ENCODE data around the gene TRIM29. TPM values are rescaled to one million over a fixed set of nuclear protein-coding genes. Genes with fewer than 3 reads are reported as not detected.

Gene TRIM29
- total RNA-seq, 1 experiment from 2014 or later = 293 TPM

DNA sequence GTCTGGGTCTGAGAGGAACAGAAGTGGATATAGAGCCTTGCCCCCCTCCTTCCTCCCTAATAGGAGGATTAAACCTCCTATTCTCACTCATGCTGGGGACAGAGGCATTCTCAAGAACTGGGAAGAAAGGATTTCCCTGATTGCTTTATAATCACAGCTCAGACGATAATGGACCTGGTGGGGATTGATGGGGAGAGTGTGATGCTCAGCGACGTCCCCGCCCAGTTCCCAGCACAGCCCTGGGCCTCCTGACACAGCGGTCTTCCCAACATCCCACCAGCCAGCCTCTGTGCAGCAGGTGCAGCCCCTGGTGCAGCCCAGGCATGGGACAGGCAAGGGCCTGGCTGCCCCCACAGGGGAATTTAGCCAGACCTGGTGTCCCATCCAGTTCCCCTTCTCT is 28.4 kb downstream of the TRIM29 start:
- H3K27ac ChIP-seq = no peak overlapping the region
- H3K4me3 ChIP-seq = no peak overlapping the region
- POLR2A ChIA-PET (ENCODE audit: unreplicated experiment) = interaction anchor here (0.6 kb wide), 2 partner anchors 484 to 725 kb away, joined by 5 to 6 read pairs; no protein-coding TSS in a partner anchor
- no peak overlapping the region for H3K4me2 ChIP-seq
- H3F3A ChIP-seq (ENCODE audit: insufficient read depth, low read depth) = no peaks in the 10 kb centered on the region
- no peak overlapping the region for H2AFZ ChIP-seq
- CTCF ChIA-PET = no interaction called here
- H3K79me2 ChIP-seq (ENCODE audit: low read depth) = no peaks in the 10 kb centered on the region
- DNase-seq = no peak
- no peaks in the 10 kb centered on the region for H4K20me1 ChIP-seq (ENCODE audit: insufficient read depth)
- intact Hi-C loops (cut with micrococcal nuclease; ENCODE audit: unreplicated experiment) = loop anchor here (5.0 kb wide), 1 partner anchor 118 kb away; no protein-coding TSS in a partner anchor
- no peaks in the 10 kb centered on the region for H3K9me3 ChIP-seq (ENCODE audit: insufficient read depth, low read depth)
- BruUV-seq (replicated peaks) = no TSS peak
- H3K9me2 ChIP-seq (ENCODE audit: insufficient read depth) = no peaks in the 10 kb centered on the region
- H3K27me3 ChIP-seq (ENCODE audit: insufficient read depth, low read depth) = peaks cover 16% of the 10 kb centered on the region
- TF ChIP-seq EZH2 (IDR thresholded peaks at IDR 0.05; ENCODE audit: low read depth) = no peak
- TF ChIP-seq CTCF (conservative IDR thresholded peaks at IDR 0.05) = no peak
- H3K36me3 ChIP-seq (ENCODE audit: low read depth) = no peaks in the 10 kb centered on the region; the same call in 1 of the 2 replicates
- no peaks in the 10 kb centered on the region for H3K4me1 ChIP-seq (replicated peaks; ENCODE audit: insufficient read depth)

DNA sequence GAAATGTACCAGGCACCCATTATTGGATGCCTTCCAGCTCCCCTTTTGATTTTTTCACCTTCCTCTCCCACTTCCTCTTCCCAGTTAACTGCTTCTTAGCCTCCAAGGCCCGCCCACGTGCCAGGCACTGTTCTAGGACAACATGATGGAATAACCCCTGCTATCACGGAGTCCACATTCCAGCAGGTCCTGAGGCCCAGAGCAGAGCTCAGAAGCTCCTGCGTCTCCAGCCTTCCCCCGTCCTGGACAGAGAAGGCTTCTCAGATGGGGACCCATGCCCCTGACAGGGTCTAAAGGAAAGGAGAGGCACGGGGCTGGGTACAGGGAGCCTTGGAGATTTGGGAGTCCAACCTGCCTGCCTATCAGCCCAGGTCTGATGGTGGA is 29.1 kb downstream of the TRIM29 start:
- Histone ChIP-seq H4K20me1 (ENCODE audit: insufficient read depth) (no peaks in the 10 kb centered on the region), H3K4me2 (no peak overlapping the region), H3K4me3 (no peak overlapping the region), H3K79me2 (ENCODE audit: low read depth) (no peaks in the 10 kb centered on the region), H3F3A (ENCODE audit: insufficient read depth, low read depth) (no peaks in the 10 kb centered on the region), H3K9me2 (ENCODE audit: insufficient read depth) (no peaks in the 10 kb centered on the region), H3K9me3 (ENCODE audit: insufficient read depth, low read depth) (no peaks in the 10 kb centered on the region), H3K36me3 (ENCODE audit: low read depth) (no peaks in the 10 kb centered on the region; the same call in 1 of the 2 replicates), H2AFZ (no peak overlapping the region), H3K27me3 (ENCODE audit: insufficient read depth, low read depth) (peaks cover 24% of the 10 kb centered on the region), H3K4me1 (replicated peaks; ENCODE audit: insufficient read depth) (no peaks in the 10 kb centered on the region), H3K27ac (no peak overlapping the region)
- TF ChIP-seq EZH2 (IDR thresholded peaks at IDR 0.05; ENCODE audit: low read depth) (no peak), CTCF (conservative IDR thresholded peaks at IDR 0.05) (no peak)
- ChIA-PET POLR2A (ENCODE audit: unreplicated experiment) (interaction anchor here (0.6 kb wide), 3 partner anchors 38 to 724 kb away, joined by 5 to 6 read pairs (median 5); no protein-coding TSS in a partner anchor), CTCF (interaction anchor here (0.5 to 1.2 kb wide), 6 partner anchors 13 to 770 kb away, joined by 3 to 7 read pairs (median 4); no protein-coding TSS in a partner anchor)
- no TSS peak for BruUV-seq (replicated peaks)
- DNase-seq = no peak
- intact Hi-C loops (cut with micrococcal nuclease; ENCODE audit: unreplicated experiment) = loop anchor here (1.0 to 5.0 kb wide), 4 partner anchors 61 to 627 kb away; no protein-coding TSS in a partner anchor

DNA sequence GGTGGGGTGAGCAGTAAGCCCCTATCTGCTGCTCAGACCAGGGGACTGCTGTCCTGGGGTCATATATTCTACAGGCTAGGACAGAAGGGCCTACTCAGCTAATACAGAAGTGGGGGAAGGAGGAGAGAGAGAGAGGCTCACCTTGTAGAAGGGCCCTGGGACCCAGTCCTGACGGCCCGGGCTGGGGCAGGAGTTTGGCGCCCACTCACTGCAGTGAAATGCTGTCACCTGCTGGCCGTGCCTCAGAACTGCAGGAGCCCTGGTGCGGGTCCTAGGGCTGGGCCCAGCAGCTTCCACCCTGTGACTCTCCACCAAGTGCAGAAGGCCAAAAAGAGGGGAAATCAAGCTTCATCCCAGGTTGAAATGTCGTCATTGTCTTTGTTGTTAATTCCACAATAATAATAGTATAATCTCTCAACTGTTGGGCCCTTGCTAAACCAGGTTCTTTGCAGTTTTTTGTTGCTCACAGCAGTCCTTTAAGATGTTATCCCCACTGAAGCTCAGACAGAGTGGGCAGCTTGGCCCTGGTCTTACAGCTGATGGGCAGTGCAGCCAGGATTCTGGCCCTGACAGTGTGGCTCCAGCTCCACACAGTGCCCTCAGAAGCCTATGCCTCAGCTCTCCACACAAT is 29.6 kb downstream of the TRIM29 start:
- Histone ChIP-seq H3K4me1 (replicated peaks; ENCODE audit: insufficient read depth) (no peaks in the 10 kb centered on the region), H4K20me1 (ENCODE audit: insufficient read depth) (no peaks in the 10 kb centered on the region), H3K36me3 (ENCODE audit: low read depth) (no peaks in the 10 kb centered on the region; the same call in 1 of the 2 replicates), H3K79me2 (ENCODE audit: low read depth) (no peaks in the 10 kb centered on the region), H3K4me2 (no peak overlapping the region), H3K9me3 (ENCODE audit: insufficient read depth, low read depth) (no peaks in the 10 kb centered on the region), H3K27ac (no peak overlapping the region), H3K4me3 (no peak overlapping the region), H3F3A (ENCODE audit: insufficient read depth, low read depth) (no peaks in the 10 kb centered on the region), H3K27me3 (ENCODE audit: insufficient read depth, low read depth) (peaks cover 29% of the 10 kb centered on the region), H2AFZ (no peak overlapping the region), H3K9me2 (ENCODE audit: insufficient read depth) (no peaks in the 10 kb centered on the region)
- POLR2A ChIA-PET (ENCODE audit: unreplicated experiment) = interaction anchor here (0.6 to 0.7 kb wide), 2 partner anchors 39 to 379 kb away, joined by 5 to 6 read pairs; partner anchors contain the start of gene NECTIN1
- intact Hi-C loops (cut with micrococcal nuclease; ENCODE audit: unreplicated experiment) = loop anchor here (1.0 to 5.0 kb wide), 4 partner anchors 61 to 627 kb away; no protein-coding TSS in a partner anchor
- peak; percentile 61 to 70 for DNase-seq
- no TSS peak for BruUV-seq (replicated peaks)
- peak; percentile 100 for TF ChIP-seq CTCF (conservative IDR thresholded peaks at IDR 0.05)
- TF ChIP-seq EZH2 (IDR thresholded peaks at IDR 0.05; ENCODE audit: low read depth) = no peak
- CTCF ChIA-PET = interaction anchor here (0.5 to 1.2 kb wide), 7 partner anchors 14 to 770 kb away, joined by 3 to 15 read pairs (median 4); no protein-coding TSS in a partner anchor
